HG03457 (cell line): Measurements from ENCODE around the gene NRF1.
"Not testable (repeated sequence)": the region's sequence is repeated elsewhere in the genome, so short reads cannot be mapped to it uniquely, and the experiment has no call there.

Experiments
- ATAC-seq: cut with Tn5 transposase; IDR thresholded peaks from one replicate; pipeline ENCODE4 v1.9.1; 2021; ENCODE audit warnings: moderate number of reproducible peaks; ENCODE audit not compliant: unreplicated experiment

Gene NRF1

GRCh38 chr7:129606803-129607202, 4.7 kb upstream of the NRF1 start:
- no peak for ATAC-seq

DNA sequence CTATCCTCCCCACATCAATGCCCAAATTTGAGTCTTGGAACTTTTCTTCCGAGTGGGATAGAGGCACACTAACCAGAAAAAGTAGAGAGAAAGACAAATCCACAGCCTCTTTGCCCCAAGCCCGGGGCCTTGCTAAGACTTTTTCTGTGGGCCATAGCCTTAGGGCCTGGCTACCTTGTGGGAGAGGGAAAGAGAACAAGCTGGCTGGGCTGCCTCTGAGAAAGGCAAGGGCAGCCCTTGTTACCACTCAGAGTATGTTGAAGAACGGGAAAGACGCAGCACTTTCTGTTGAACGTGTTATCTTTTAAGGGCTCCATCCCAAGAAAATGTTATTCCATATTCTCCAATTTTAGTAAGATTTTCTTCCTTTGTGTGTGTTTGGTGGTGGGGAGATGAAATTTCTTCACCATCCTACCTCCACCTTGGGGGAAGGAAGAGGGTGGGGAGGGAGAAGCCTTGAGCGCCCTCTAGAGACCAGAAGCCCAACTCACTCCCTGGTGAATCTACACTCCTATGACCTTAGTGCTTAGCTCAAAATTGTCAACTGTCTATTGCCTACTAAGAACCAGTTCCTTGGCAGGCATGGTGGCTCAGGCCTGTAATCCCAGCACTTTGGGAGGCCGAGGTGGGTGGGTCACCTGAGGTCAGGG, 3.9 kb upstream of the NRF1 start:
- ATAC-seq = no peak

DNA sequence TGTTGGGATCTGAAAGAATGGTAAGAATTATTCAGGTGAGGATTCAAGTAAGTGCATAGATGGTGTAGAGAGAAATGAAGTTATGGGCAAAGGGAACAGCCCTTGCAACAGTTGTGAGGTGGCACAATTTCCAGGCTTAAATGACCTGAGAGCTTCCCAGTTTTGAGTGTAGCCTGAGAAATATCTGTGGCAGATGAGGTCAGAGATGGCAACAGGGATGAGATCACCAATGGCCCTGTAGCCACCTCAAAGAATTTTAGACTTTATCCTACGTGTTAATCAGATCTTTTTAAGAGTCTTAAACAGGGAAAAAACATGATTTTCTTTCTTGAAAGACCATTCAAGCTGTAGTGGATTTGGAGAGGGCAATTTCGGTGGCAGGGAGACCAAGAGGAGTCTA, 1.9 kb upstream of the NRF1 start:
- no peak for ATAC-seq

DNA sequence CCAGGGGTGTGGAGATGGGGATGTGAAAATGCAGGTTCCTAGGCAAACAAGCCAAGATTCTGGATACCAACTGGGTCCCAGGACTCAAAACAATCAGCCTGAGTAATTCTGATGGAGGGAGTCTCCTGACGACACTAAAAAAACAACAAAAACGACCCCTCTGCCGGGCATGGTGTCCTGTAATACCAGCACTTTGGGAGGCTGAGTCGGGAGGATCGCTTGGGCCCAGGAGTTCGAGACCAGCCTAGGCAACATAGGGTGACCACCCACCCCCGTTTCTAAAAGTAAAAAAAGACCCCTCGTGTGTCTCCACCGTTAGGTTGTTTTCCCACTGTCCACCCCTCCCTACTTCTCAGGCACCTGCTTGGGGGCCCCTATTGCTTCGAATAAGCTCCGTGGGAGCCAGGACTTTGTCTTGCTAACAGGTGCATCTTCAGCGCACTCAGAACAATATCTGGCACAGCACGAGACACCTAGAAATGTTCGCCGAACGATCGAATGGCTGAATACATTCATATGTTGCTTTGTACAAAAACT, 743 bp upstream of the NRF1 start:
- ATAC-seq = no peak

- peak; percentile 22 for ATAC-seq
Observed at GRCh38 chr7:129612112-129613015, 844 bp downstream of the NRF1 start.

GRCh38 chr7:129613016-129613337, 1.5 kb downstream of the NRF1 start:
- ATAC-seq = no peak

DNA sequence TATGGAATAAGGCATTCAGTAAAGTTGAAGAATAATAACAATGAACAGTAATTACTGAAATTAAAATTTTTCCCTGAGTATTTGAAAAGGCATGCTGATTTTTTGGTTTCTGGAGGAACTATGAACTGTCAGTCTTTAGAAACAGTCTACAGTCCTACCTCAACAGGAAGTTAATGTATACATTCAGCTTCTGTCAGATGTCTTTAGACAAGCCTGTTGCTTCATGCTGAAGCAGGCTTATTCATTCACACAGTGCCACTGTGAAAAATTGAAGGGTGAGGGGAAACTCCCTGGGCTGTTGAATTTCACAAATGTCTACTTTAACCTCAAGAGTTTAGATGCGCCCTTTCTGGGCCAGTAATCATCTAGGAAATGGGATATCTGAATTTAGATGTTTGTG, 3.5 kb downstream of the NRF1 start:
- ATAC-seq = no peak

- no peak for ATAC-seq
Observed at GRCh38 chr7:129616530-129616929, 5.0 kb downstream of the NRF1 start.

DNA sequence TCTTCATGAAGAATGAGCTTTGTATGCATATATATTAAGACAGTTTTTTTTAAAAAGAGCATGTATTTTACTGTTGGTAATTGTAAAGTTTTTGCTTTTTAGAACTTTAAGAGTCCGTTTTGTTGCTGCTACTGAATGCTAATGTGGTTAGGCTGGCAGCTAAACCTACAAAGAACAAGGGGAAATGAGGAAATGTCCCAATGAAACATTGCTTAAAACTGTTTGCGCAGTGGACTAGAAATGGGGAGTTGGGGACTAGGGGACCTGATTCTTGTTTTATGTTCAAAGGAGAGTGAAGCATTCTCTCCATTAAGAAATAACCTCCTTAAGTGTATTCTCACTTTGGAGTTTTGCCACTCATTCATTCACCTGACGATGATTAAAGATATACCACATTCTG, 5.7 kb downstream of the NRF1 start:
- ATAC-seq = no peak

DNA sequence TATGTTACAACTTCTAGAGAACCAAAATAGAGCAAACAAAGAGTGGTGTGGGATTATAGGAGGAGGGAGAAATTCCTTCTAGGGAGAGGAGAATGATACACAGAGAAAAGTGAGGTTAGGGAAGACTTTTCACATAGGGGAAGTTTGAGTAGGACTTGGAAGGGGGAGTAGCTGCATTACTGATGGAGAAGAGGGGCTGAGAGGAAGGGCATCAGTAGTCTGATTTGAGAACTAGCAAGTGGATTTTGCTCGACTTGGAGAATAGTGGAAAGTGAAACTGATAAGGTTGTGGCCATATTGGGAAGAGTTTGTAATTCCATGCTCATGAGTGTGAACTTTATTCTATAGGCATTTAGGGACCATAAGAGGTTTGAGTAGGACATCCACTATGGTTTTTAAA, 6.1 kb downstream of the NRF1 start:
- no peak for ATAC-seq

- no peak for ATAC-seq
Observed at GRCh38 chr7:129626896-129627295, 15.4 kb downstream of the NRF1 start.

DNA sequence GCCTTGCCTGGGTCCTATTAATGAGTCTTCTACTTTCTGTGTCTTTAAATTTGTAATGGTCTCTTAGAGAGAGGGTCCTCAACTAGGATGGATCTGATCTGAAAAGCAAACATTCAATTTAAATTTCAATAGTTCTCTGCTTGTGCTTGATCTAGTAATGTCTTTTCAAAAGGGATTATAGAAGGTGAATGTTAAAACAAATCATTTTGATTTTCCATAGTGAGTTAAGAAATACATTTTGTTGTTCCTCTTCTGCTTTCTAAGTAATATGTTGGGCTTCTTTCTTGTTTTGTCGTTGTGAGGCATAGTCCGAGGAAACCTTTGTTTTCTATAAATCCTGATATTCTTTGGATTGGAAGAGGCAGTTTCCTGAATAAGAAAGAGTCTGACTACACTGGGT, 18.8 kb downstream of the NRF1 start:
- no peak for ATAC-seq

GRCh38 chr7:129634361-129635034, 23.0 kb downstream of the NRF1 start:
- ATAC-seq = no peak

DNA sequence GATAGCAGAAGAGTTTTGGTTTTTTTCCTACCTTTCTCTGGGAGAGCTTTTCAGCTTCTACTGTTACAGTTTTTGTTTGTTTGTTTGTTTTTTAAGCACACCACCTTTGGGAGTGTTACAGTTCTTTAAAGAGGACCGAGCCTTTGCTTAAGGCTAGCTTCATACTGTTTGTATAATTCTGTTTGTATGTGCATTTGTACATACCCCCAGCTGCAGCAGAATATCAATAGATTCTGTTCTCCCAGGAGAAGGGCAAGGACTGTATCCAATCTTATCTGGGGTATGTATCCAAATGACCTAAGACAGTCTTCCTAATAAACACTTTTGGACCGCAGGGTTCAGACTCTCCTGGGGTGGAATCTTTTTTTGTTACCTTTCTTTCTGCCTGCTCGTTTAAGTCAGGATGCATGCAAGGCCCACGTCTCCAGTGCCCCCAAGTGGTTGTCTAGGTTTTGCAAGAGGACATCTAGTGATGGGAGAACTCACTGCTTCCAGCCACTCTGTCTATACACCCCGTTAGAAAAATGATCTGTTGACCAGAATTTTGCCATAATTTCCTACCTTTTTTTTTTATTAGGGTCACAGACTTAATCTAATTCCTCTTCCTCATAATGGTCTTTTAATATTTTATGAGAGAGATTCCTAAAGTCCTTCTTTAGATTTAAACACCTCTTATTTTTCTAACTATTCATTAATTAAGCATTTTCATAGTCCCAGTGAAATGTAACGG, 23.9 kb downstream of the NRF1 start:
- no peak for ATAC-seq

DNA sequence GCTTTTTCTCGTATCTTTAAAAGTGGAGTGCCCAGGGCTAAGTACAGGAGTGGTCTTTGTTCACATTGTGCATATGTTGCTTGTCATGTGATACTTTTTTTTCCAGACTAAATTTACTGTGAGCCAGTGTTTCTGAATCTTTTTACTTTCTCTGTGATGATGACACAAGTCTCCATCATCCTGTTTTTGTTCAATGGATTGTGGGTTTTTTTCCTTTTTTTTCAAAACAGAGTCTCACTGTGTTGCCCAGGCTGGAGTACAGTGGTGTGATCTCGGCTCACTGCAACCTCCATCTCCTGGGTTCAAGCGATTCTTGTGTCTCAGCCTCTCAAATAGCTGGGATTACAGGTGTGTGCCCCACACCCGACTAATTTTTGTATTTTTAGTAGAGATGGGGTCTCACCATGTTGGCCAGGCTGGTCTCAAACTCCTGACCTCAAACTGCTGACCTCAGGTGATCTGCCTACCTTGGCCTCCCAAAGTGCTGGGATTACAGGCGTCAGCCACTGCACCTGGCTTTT, 24.6 kb downstream of the NRF1 start:
- ATAC-seq = not testable (repeated sequence)

DNA sequence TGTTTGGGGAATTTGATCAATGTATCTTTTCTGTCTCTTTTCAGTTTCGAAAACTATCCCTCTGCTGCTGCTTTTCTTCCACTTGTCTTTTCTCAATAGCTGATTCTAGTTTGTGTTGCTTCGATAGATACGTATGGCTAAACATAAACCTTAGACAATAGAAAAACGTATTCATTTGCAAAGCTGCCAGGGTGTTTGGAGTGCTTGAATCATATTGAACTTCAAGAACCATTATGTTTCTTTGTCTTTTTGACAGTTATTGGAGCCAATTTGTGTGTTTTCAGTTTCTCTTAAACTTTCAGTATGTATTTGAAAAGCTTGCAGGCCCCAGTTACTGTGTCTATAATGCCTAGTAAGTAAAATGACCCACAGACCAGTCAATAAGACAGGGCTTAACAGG, 25.1 kb downstream of the NRF1 start:
- no peak for ATAC-seq

DNA sequence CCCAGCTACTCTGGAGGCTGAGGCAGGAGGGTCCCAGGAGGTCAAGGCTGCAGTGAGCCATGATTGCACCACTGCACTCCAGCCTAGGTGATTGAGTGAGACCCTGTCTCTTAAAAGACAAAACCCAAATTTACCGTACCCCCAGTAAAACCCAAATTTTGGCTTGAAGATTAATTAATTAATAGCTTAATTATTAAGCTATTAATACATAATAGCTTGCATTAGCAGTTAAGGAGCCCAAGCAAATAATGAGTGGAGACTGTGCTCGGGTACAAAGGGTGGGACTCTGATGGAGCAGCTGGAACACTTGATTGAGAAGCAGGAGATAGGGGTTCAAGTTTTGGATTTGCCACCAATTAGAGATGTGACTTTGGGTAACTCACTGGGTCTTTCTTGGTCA, 28.9 kb downstream of the NRF1 start:
- no peak for ATAC-seq

DNA sequence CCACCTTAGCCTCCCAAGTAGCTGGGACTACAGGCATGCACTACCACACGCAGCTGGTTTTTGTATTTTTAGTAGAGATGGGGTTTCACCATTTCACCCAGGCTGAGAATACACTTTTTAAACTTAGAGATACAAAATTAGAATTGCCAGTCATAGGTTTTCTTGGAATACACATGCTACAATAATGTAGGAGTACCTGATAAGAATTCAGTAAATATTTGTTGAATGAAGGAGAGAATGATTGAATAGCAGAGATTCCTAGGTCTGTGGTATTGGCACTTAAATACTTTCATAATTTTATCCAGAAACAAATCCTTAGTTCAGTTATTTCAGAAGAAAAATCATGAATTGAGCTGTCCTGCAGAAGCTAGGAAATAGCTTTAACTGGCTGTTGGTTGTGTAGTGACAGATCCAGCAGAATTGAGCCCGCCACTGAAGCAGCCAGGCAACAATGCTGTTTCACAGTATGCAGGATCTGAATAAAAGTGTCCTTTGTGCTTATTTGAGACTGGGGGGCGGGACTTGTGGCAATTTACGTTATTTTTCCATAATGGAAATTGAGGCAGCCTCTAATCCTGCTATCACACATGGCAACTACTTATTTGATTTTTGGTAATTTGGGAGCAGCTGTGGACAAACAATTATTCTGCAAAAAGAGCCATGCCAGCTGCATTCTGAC, 31.5 kb downstream of the NRF1 start:
- ATAC-seq = no peak

GRCh38 chr7:129643550-129644170, 32.1 kb downstream of the NRF1 start:
- no peak for ATAC-seq
